IPS-18a (cell line): ENCODE data around the gene LAD1.

ENCODE experiments used
- H3K27ac ChIP-seq: one replicate; pipeline ENCODE4 v1.5.1; 2013; ENCODE audit warnings: low read length
- H3K27me3 ChIP-seq: one replicate; pipeline ENCODE4 v1.6.1; 2013; ENCODE audit warnings: mild to moderate bottlenecking, low read length; ENCODE audit not compliant: control insufficient read depth, insufficient read depth
- H3K36me3 ChIP-seq: one replicate; pipeline ENCODE4 v1.6.1; 2013; ENCODE audit warnings: low read depth, low read length; ENCODE audit not compliant: control insufficient read depth
- H3K4me1 ChIP-seq: one replicate; pipeline ENCODE4 v1.6.1; 2013; ENCODE audit warnings: low read depth, low read length; ENCODE audit not compliant: control insufficient read depth
- H3K4me3 ChIP-seq: one replicate; pipeline ENCODE4 v1.5.1; 2013; ENCODE audit warnings: low read length
- H3K9ac ChIP-seq: one replicate; pipeline ENCODE4 v1.6.1; 2013; ENCODE audit warnings: mild to moderate bottlenecking, low read length, moderate library complexity
- H3K9me3 ChIP-seq: one replicate; pipeline ENCODE4 v1.6.1; 2013; ENCODE audit warnings: low read depth, low read length; ENCODE audit not compliant: control insufficient read depth

Gene LAD1

GRCh38 chr1:201374364-201374763, 24.8 kb downstream of the LAD1 start:
- Histone ChIP-seq H3K27ac (no peak overlapping the region), H3K4me3 (no peak overlapping the region), H3K36me3 (no peaks in the 10 kb centered on the region), H3K9ac (no peak overlapping the region), H3K9me3 (no peaks in the 10 kb centered on the region), H3K27me3 (no peaks in the 10 kb centered on the region), H3K4me1 (peaks cover 31% of the 10 kb centered on the region)

GRCh38 chr1:201371792-201372191, 27.3 kb downstream of the LAD1 start:
- Histone ChIP-seq H3K27ac (no peak overlapping the region), H3K4me1 (peaks cover 25% of the 10 kb centered on the region), H3K4me3 (no peak overlapping the region), H3K9me3 (no peaks in the 10 kb centered on the region), H3K27me3 (no peaks in the 10 kb centered on the region), H3K9ac (no peak overlapping the region), H3K36me3 (no peaks in the 10 kb centered on the region)

- Histone ChIP-seq H3K4me3 (no peak overlapping the region), H3K4me1 (peaks cover 24% of the 10 kb centered on the region), H3K36me3 (no peaks in the 10 kb centered on the region), H3K27me3 (no peaks in the 10 kb centered on the region), H3K9ac (no peak overlapping the region), H3K9me3 (no peaks in the 10 kb centered on the region), H3K27ac (no peak overlapping the region)
Measured at GRCh38 chr1:201371276-201371675, 27.8 kb downstream of the LAD1 start.

GRCh38 chr1:201370500-201370899, 28.6 kb downstream of the LAD1 start:
- no peaks in the 10 kb centered on the region for H3K27me3 ChIP-seq
- peaks cover 16% of the 10 kb centered on the region for H3K4me1 ChIP-seq

GRCh38 chr1:201369209-201369608, 29.9 kb downstream of the LAD1 start:
- no peaks in the 10 kb centered on the region for H3K9me3 ChIP-seq
- peaks cover 3% of the 10 kb centered on the region for H3K4me1 ChIP-seq
- no peak overlapping the region for H3K27ac ChIP-seq
- H3K27me3 ChIP-seq, result no peaks in the 10 kb centered on the region
- no peaks in the 10 kb centered on the region for H3K36me3 ChIP-seq
- no peak overlapping the region for H3K4me3 ChIP-seq
- no peak overlapping the region for H3K9ac ChIP-seq

More at GRCh38 chr1:201370500-201370899, 28.6 kb downstream of the LAD1 start:
- H3K9me3 ChIP-seq, result no peaks in the 10 kb centered on the region
- no peaks in the 10 kb centered on the region for H3K36me3 ChIP-seq
- H3K27ac ChIP-seq, result no peak overlapping the region
- no peak overlapping the region for H3K4me3 ChIP-seq
- H3K9ac ChIP-seq, result no peak overlapping the region

GRCh38 chr1:201366696-201367095, 32.4 kb downstream of the LAD1 start:
- H3K36me3 ChIP-seq, result no peaks in the 10 kb centered on the region
- no peak overlapping the region for H3K27ac ChIP-seq
- H3K9me3 ChIP-seq, result no peaks in the 10 kb centered on the region
- H3K27me3 ChIP-seq, result no peaks in the 10 kb centered on the region
- H3K4me3 ChIP-seq, result no peak overlapping the region
- H3K9ac ChIP-seq, result no peak overlapping the region
- H3K4me1 ChIP-seq, result peaks cover 3% of the 10 kb centered on the region

GRCh38 chr1:201365251-201365650, 33.9 kb downstream of the LAD1 start:
- Histone ChIP-seq H3K9me3 (no peaks in the 10 kb centered on the region), H3K27me3 (no peaks in the 10 kb centered on the region), H3K4me3 (no peak overlapping the region), H3K9ac (no peak overlapping the region), H3K4me1 (peaks cover 3% of the 10 kb centered on the region), H3K27ac (no peak overlapping the region), H3K36me3 (no peaks in the 10 kb centered on the region)

- no peak overlapping the region for H3K27ac ChIP-seq
- no peaks in the 10 kb centered on the region for H3K27me3 ChIP-seq
- H3K4me3 ChIP-seq, result no peak overlapping the region
Measured at GRCh38 chr1:201364808-201365105, 34.4 kb downstream of the LAD1 start.

GRCh38 chr1:201363467-201363866, 35.7 kb downstream of the LAD1 start:
- H3K9ac ChIP-seq, result no peak overlapping the region
- H3K4me1 ChIP-seq, result peaks cover 3% of the 10 kb centered on the region
- no peak overlapping the region for H3K27ac ChIP-seq
- no peaks in the 10 kb centered on the region for H3K27me3 ChIP-seq
- no peaks in the 10 kb centered on the region for H3K36me3 ChIP-seq
- H3K9me3 ChIP-seq, result no peaks in the 10 kb centered on the region
- no peak overlapping the region for H3K4me3 ChIP-seq

More at GRCh38 chr1:201364808-201365105, 34.4 kb downstream of the LAD1 start:
- Histone ChIP-seq H3K9ac (no peak overlapping the region), H3K9me3 (no peaks in the 10 kb centered on the region), H3K4me1 (peaks cover 3% of the 10 kb centered on the region), H3K36me3 (no peaks in the 10 kb centered on the region)

- Histone ChIP-seq H3K27me3 (no peaks in the 10 kb centered on the region), H3K9me3 (no peaks in the 10 kb centered on the region), H3K4me1 (peaks cover 3% of the 10 kb centered on the region), H3K4me3 (no peak overlapping the region), H3K27ac (no peak overlapping the region), H3K36me3 (no peaks in the 10 kb centered on the region), H3K9ac (no peak overlapping the region)
Measured at GRCh38 chr1:201362906-201363305, 36.2 kb downstream of the LAD1 start.

- H3K9me3 ChIP-seq, result no peaks in the 10 kb centered on the region
- no peak overlapping the region for H3K27ac ChIP-seq
- H3K27me3 ChIP-seq, result no peaks in the 10 kb centered on the region
- H3K4me1 ChIP-seq, result peaks cover 3% of the 10 kb centered on the region
- H3K9ac ChIP-seq, result no peak overlapping the region
- H3K36me3 ChIP-seq, result no peaks in the 10 kb centered on the region
- H3K4me3 ChIP-seq, result no peak overlapping the region
Measured at GRCh38 chr1:201361652-201362504, 37.2 kb downstream of the LAD1 start.
